Activated CD8-positive, alpha-beta memory T cell treated with anti-CD3 and anti-CD28 coated beads for 24 hours (primary cell): Measurements from ENCODE around the gene TMEM86A.

Experiments
- DNase-seq: peaks from one replicate; pipeline ENCODE4 v3.0.0-alpha.2; 2020

TMEM86A gene

GRCh38 chr11:18700872-18701271, 2.3 kb downstream of the TMEM86A start:
- no peak for DNase-seq

- no peak for DNase-seq
These were observed 3.1 kb downstream of the TMEM86A start for GRCh38 chr11:18701614-18702216.

GRCh38 chr11:18703001-18703763, 4.6 kb downstream of the TMEM86A start:
- DNase-seq: no peak

- DNase-seq: no peak
These were observed 5.6 kb downstream of the TMEM86A start for GRCh38 chr11:18704045-18704645.

- no peak for DNase-seq
These were observed 6.1 kb downstream of the TMEM86A start for GRCh38 chr11:18704698-18705097.

- DNase-seq: peak; percentile 69
These were observed 7.2 kb downstream of the TMEM86A start for GRCh38 chr11:18705651-18706281.

- DNase-seq: peak; percentile 70
These were observed 8.0 kb downstream of the TMEM86A start for GRCh38 chr11:18706330-18707243.

GRCh38 chr11:18707811-18708340, 9.3 kb downstream of the TMEM86A start:
- DNase-seq: no peak

- no peak for DNase-seq
These were observed 10.8 kb downstream of the TMEM86A start for GRCh38 chr11:18709414-18709813.

- no peak for DNase-seq
These were observed 12.0 kb downstream of the TMEM86A start for GRCh38 chr11:18710545-18710944.

- no peak for DNase-seq
These were observed 15.3 kb downstream of the TMEM86A start for GRCh38 chr11:18713646-18714442.

- DNase-seq: no peak
These were observed 15.8 kb downstream of the TMEM86A start for GRCh38 chr11:18714443-18714780.

GRCh38 chr11:18715476-18715875, 16.9 kb downstream of the TMEM86A start:
- DNase-seq: no peak

GRCh38 chr11:18720091-18720807, 21.7 kb downstream of the TMEM86A start:
- DNase-seq: no peak

GRCh38 chr11:18720808-18721560, 22.4 kb downstream of the TMEM86A start:
- peak; percentile 91 for DNase-seq

GRCh38 chr11:18721561-18722292, 23.1 kb downstream of the TMEM86A start:
- DNase-seq: peak; percentile 83

GRCh38 chr11:18722293-18722637, 23.7 kb downstream of the TMEM86A start:
- DNase-seq: no peak

GRCh38 chr11:18723991-18724390, 25.4 kb downstream of the TMEM86A start:
- no peak for DNase-seq

GRCh38 chr11:18726040-18726439, 27.5 kb downstream of the TMEM86A start, which contains the start of gene IGSF22:
IGSF22 (minus strand) TSS chr11:18726188; CDS start chr11:18724236, 1,952 bp downstream.
- DNase-seq: no peak
